ENCODE results near the gene UBTF. TPM values are rescaled to one million over a fixed set of nuclear protein-coding genes. Genes with fewer than 3 reads are reported as not detected.

The UBTF gene
- total RNA-seq, 4 donors from 2014 or later, result 36.2 to 64.3 (median 46.0) TPM

GRCh38 chr17:44216694-44217093, 2.8 kb downstream of the UBTF start:
- Histone ChIP-seq H3K27ac (peak overlapping the region in 1 of 4 donors; percentile 99), H3K36me3 (peaks cover 0 to 27% of the 10 kb centered on the region in 2 donors), H3K4me1 (peaks cover 39 to 53% of the 10 kb centered on the region in 2 donors), H3K4me3 (no peak overlapping the region), H3K27me3 (no peaks in the 10 kb centered on the region), H3K9me3 (no peaks in the 10 kb centered on the region)
- TF ChIP-seq POLR2A (IDR thresholded peaks at IDR 0.05), result no peak
- TF ChIP-seq CTCF (IDR thresholded peaks at IDR 0.05 in 4 of 5, conservative IDR thresholded peaks at IDR 0.05 in 1 of 5), result no peak
- intact Hi-C loops (cut with DNase I; ENCODE audit: low total_unique reads), result no loop called here
- in situ Hi-C loops (cut with MboI; ENCODE audit: low sequenced_read_pairs in 4 of 4), result loop anchor here in 3 of 4 donors (25.0 kb wide), 1 partner anchor 296 kb away; the partner anchor contains the start of gene GPATCH8 (in 3 of the 3)
- ATAC-seq, result no peak
- DNase-seq, result no peak

GRCh38 chr17:44216173-44216572, 3.3 kb downstream of the UBTF start:
- in situ Hi-C loops (cut with MboI; ENCODE audit: low sequenced_read_pairs in 4 of 4), result loop anchor here in 3 of 4 donors (25.0 kb wide), 1 partner anchor 296 kb away; the partner anchor contains the start of gene GPATCH8 (in 3 of the 3)
- TF ChIP-seq CTCF (IDR thresholded peaks at IDR 0.05 in 4 of 5, conservative IDR thresholded peaks at IDR 0.05 in 1 of 5), result no peak
- no peak for TF ChIP-seq POLR2A (IDR thresholded peaks at IDR 0.05)
- peaks cover 0 to 27% of the 10 kb centered on the region in 2 donors for H3K36me3 ChIP-seq
- DNase-seq (no peak), ATAC-seq (no peak)
- no peaks in the 10 kb centered on the region for H3K27me3 ChIP-seq
- peak overlapping the region in 2 of 4 donors; percentile 2 to 99 for H3K27ac ChIP-seq
- no peak overlapping the region for H3K4me3 ChIP-seq
- intact Hi-C loops (cut with DNase I; ENCODE audit: low total_unique reads), result no loop called here
- H3K9me3 ChIP-seq, result no peaks in the 10 kb centered on the region
- H3K4me1 ChIP-seq, result peaks cover 39 to 53% of the 10 kb centered on the region in 2 donors

- in situ Hi-C loops (cut with MboI; ENCODE audit: low sequenced_read_pairs in 4 of 4), result loop anchor here in 3 of 4 donors (5.0 to 25.0 kb wide), 2 partner anchors 117 to 297 kb away; partner anchors contain the start of gene GPATCH8 (in 3 of the 3)
- DNase-seq, result no peak
- Histone ChIP-seq H3K27ac (peak overlapping the region in 3 of 4 donors; percentile 2 to 99 (median 8)), H3K4me3 (no peak overlapping the region), H3K36me3 (peaks cover 0 to 27% of the 10 kb centered on the region in 2 donors), H3K27me3 (no peaks in the 10 kb centered on the region), H3K9me3 (no peaks in the 10 kb centered on the region), H3K4me1 (peaks cover 50 to 64% of the 10 kb centered on the region in 2 donors)
- no peak for ATAC-seq
- TF ChIP-seq POLR2A (IDR thresholded peaks at IDR 0.05) (no peak), CTCF (IDR thresholded peaks at IDR 0.05 in 4 of 5, conservative IDR thresholded peaks at IDR 0.05 in 1 of 5) (no peak)
- intact Hi-C loops (cut with DNase I; ENCODE audit: low total_unique reads), result loop anchor here (5.0 kb wide), 2 partner anchors 43 to 132 kb away; partner anchors contain the start of genes ASB16 and GRN
Observed at GRCh38 chr17:44214896-44215295, 4.6 kb downstream of the UBTF start.

- in situ Hi-C loops (cut with MboI; ENCODE audit: low sequenced_read_pairs in 4 of 4) (loop anchor here in 3 of 4 donors (5.0 to 25.0 kb wide), 2 partner anchors 118 to 298 kb away; partner anchors contain the start of gene GPATCH8 (in 3 of the 3)), intact Hi-C loops (cut with DNase I; ENCODE audit: low total_unique reads) (loop anchor here (5.0 kb wide), 2 partner anchors 42 to 133 kb away; partner anchors contain the start of genes ASB16 and GRN)
- peaks cover 0 to 32% of the 10 kb centered on the region in 2 donors for H3K36me3 ChIP-seq
- H3K27me3 ChIP-seq, result no peaks in the 10 kb centered on the region
- DNase-seq (no peak), ATAC-seq (no peak)
- H3K9me3 ChIP-seq, result no peaks in the 10 kb centered on the region
- peak overlapping the region in 3 of 4 donors; percentile 10 to 99 (median 61) for H3K27ac ChIP-seq
- TF ChIP-seq CTCF (IDR thresholded peaks at IDR 0.05 in 4 of 5, conservative IDR thresholded peaks at IDR 0.05 in 1 of 5) (no peak), POLR2A (IDR thresholded peaks at IDR 0.05) (no peak)
- peaks cover 51 to 64% of the 10 kb centered on the region in 2 donors for H3K4me1 ChIP-seq
- H3K4me3 ChIP-seq, result no peak overlapping the region
Observed at GRCh38 chr17:44214230-44214494, 5.3 kb downstream of the UBTF start.

Data from gastrocnemius medialis (tissue), 4 donors.